GM15510 (cell line): Measurements from ENCODE around the gene SHB.

ENCODE experiments used
- POLR2A ChIP-seq: IDR thresholded peaks from 3 replicates; pipeline ENCODE4 v1.6.1; 2011; ENCODE audit warnings: borderline replicate concordance; ENCODE audit not compliant: insufficient read length; ENCODE audit errors: extremely low read depth

Gene SHB

GRCh38 chr9:37994639-37995347, 74.2 kb downstream of the SHB start:
- TF ChIP-seq POLR2A, result no peak

- TF ChIP-seq POLR2A, result no peak
Observed at GRCh38 chr9:37992924-37993349, 76.1 kb downstream of the SHB start.

GRCh38 chr9:37990404-37991015, 78.5 kb downstream of the SHB start:
- TF ChIP-seq POLR2A, result no peak

GRCh38 chr9:37989701-37990100, 79.3 kb downstream of the SHB start:
- TF ChIP-seq POLR2A, result no peak

- TF ChIP-seq POLR2A, result no peak
Observed at GRCh38 chr9:37988602-37989001, 80.4 kb downstream of the SHB start.

GRCh38 chr9:37988041-37988440, 81.0 kb downstream of the SHB start:
- no peak for TF ChIP-seq POLR2A

- TF ChIP-seq POLR2A, result no peak
Observed at GRCh38 chr9:37987467-37987981, 81.5 kb downstream of the SHB start.

GRCh38 chr9:37986771-37987258, 82.2 kb downstream of the SHB start:
- TF ChIP-seq POLR2A, result no peak

GRCh38 chr9:37986001-37986400, 83.0 kb downstream of the SHB start:
- no peak for TF ChIP-seq POLR2A

GRCh38 chr9:37984672-37985611, 84.1 kb downstream of the SHB start:
- no peak for TF ChIP-seq POLR2A

GRCh38 chr9:37984278-37984671, 84.8 kb downstream of the SHB start:
- TF ChIP-seq POLR2A, result no peak

GRCh38 chr9:37983381-37984067, 85.5 kb downstream of the SHB start:
- TF ChIP-seq POLR2A, result no peak

- no peak for TF ChIP-seq POLR2A
Observed at GRCh38 chr9:37979844-37980243, 89.2 kb downstream of the SHB start.

- no peak for TF ChIP-seq POLR2A
Observed at GRCh38 chr9:37978983-37979382, 90.0 kb downstream of the SHB start.

GRCh38 chr9:37978481-37978864, 90.6 kb downstream of the SHB start:
- TF ChIP-seq POLR2A, result no peak

- no peak for TF ChIP-seq POLR2A
Observed at GRCh38 chr9:37977851-37978480, 91.1 kb downstream of the SHB start.
